Transverse colon (tissue), 4 donors: ENCODE data around the gene DNAH8. TPM values are rescaled to one million over a fixed set of nuclear protein-coding genes. Genes with fewer than 3 reads are reported as not detected.

Experiments
- DNase-seq: peaks from one replicate; pipeline ENCODE4 v3.0.0-alpha.2; 2019
- H3K27ac ChIP-seq, 4 donors: fragments of 200-600 bp; sonication (generic); 2 replicates each; pipeline ENCODE4 v1.5.1; 2016 to 2018; ENCODE audit warnings: inconsistent platforms in 4 of 4
- H3K27me3 ChIP-seq: fragments of 200-600 bp; sonication (generic); 2 replicates; pipeline ENCODE4 v1.5.1; 2017; ENCODE audit warnings: inconsistent platforms
- H3K36me3 ChIP-seq, 4 donors: fragments of 200-600 bp; sonication (generic); 2 replicates each; pipeline ENCODE4 v1.5.1; 2017 to 2019; ENCODE audit warnings: inconsistent platforms in 4 of 4
- H3K4me1 ChIP-seq, 4 donors: fragments of 200-600 bp; sonication (generic); 2 replicates each; pipeline ENCODE4 v1.5.1; 2017 to 2020; ENCODE audit warnings: inconsistent platforms in 4 of 4
- H3K4me3 ChIP-seq, 4 donors: fragments of 200-600 bp; sonication (generic); 1 replicate in 1 of 4; 2 replicates in 3 of 4; pipeline versions ENCODE4 v1.5.1 to v1.6.1; 2017 to 2019; ENCODE audit warnings: inconsistent platforms in 4 of 4
- H3K9me3 ChIP-seq, 2 donors: fragments of 200-600 bp; sonication (generic); 2 replicates each; pipeline ENCODE4 v1.5.1; 2017 to 2019; ENCODE audit warnings: inconsistent platforms in 2 of 2
- EP300 ChIP-seq: sonication (generic); formaldehyde crosslinking; IDR thresholded peaks from one replicate; pipeline ENCODE4 v1.6.1; 2017; ENCODE audit warnings: antibody characterized with exemption, low read depth
- POLR2A ChIP-seq: fragments of 450-650 bp; IDR thresholded peaks from one replicate; pipeline ENCODE4 v1.6.1; 2016; ENCODE audit warnings: antibody characterized with exemption, mild to moderate bottlenecking, moderate library complexity
- POLR2AphosphoS5 ChIP-seq, 3 donors: sonication (generic); formaldehyde crosslinking; IDR thresholded peaks; one replicate each; pipeline ENCODE4 v1.6.1; 2016; ENCODE audit warnings: antibody characterized with exemption in 3 of 3
- WGBS, 2 donors: methylation state at CpG; one replicate each; pipeline ENCODE4 v1.1.5; 2018; ENCODE audit warnings: low coverage in 1 of 2; 5-methylcytosine and 5-hydroxymethylcytosine counted together
- in situ Hi-C, 4 donors: fragments of 200-750 bp; cut with MboI; loops; one replicate each; pipeline versions ENCODE4 v1.15.0 to v1.15.1; 2017; ENCODE audit warnings: low sequenced_read_pairs in 3 of 4, low pct_ligation_motif_present in 1 of 4, low pct_unique_long_range_greater_than_20kb in 1 of 4
- intact Hi-C: fragments of 100-400 bp; cut with DNase I; formaldehyde crosslinking; loops from one replicate; pipeline ENCODE4 v1.15.1; 2023; ENCODE audit warnings: low total_unique reads
- total RNA-seq, 4 donors: library from RNA; depleted of rRNA; stranded (reverse); fragments of >200 nt; gene quantifications; one replicate each; pipeline ENCODE4 v1.1.0, GENCODE V29; 2016
- TF ChIP-seq, protein P1 (sequence below), 5 experiments: fragments of 200-600 bp in 3 of 5; fragments of 450-650 bp in 2 of 5; sonication (generic) in 3 of 5; IDR thresholded peaks; 1 replicate in 2 of 5; 2 replicates in 3 of 5; pipeline ENCODE4 v1.5.1; 2016 to 2017; ENCODE audit warnings: antibody characterized with exemption in 5 of 5, inconsistent platforms in 3 of 5, mild to moderate bottlenecking in 2 of 5, moderate library complexity in 1 of 5

The DNAH8 gene
- total RNA-seq, 4 donors from 2014 or later, result 0.16 TPM; not detected in 3

DNA sequence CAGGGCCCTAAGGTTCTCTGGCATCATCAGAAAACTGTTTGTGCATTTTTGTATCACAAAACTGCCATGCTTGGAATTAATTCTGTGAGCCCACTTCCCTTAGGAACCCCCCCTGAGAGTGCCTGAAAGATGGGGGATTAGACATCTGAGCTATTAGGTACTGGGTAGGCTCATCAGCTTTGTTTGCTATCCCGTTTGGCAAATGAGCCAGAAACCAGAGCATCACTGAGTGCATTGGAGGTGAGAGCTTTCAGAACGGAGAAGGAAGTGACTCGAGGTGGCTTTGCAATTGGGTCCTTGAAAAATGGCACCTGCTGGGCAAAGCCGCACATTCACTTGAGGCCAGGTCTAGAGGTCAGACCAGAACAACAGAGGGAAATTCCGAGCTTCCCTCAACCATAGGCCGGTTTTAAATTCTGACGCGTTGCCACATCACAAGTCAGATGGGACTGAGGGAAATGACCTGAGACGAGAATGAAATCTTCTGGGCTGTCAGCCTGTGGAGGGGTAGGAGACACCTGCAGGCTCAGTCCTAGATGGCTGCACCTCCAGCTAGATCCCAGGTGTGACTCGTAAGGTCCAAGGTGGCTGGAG, 325.1 kb downstream of the DNAH8 start:
- in situ Hi-C loops, result no loop called here
- Histone ChIP-seq H3K27me3 (peaks cover 49% of the 10 kb centered on the region), H3K36me3 (no peaks in the 10 kb centered on the region), H3K9me3 (no peaks in the 10 kb centered on the region), H3K27ac (no peak overlapping the region), H3K4me3 (no peak overlapping the region), H3K4me1 (no peaks in the 10 kb centered on the region)
- 79% methylated on average over 10 of the region's 10 CpGs; no CpG with 5 or more reads in 1 of the 2 donors for WGBS, 2 donors
- intact Hi-C loops, result no loop called here
- TF ChIP-seq POLR2A (no peak), POLR2AphosphoS5 (IDR thresholded peaks at IDR 0.05) (no peak), EP300 (no peak)
- TF ChIP-seq, protein P1, sequence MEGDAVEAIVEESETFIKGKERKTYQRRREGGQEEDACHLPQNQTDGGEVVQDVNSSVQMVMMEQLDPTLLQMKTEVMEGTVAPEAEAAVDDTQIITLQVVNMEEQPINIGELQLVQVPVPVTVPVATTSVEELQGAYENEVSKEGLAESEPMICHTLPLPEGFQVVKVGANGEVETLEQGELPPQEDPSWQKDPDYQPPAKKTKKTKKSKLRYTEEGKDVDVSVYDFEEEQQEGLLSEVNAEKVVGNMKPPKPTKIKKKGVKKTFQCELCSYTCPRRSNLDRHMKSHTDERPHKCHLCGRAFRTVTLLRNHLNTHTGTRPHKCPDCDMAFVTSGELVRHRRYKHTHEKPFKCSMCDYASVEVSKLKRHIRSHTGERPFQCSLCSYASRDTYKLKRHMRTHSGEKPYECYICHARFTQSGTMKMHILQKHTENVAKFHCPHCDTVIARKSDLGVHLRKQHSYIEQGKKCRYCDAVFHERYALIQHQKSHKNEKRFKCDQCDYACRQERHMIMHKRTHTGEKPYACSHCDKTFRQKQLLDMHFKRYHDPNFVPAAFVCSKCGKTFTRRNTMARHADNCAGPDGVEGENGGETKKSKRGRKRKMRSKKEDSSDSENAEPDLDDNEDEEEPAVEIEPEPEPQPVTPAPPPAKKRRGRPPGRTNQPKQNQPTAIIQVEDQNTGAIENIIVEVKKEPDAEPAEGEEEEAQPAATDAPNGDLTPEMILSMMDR (IDR thresholded peaks at IDR 0.05), result no peak
- DNase-seq, result no peak

DNA sequence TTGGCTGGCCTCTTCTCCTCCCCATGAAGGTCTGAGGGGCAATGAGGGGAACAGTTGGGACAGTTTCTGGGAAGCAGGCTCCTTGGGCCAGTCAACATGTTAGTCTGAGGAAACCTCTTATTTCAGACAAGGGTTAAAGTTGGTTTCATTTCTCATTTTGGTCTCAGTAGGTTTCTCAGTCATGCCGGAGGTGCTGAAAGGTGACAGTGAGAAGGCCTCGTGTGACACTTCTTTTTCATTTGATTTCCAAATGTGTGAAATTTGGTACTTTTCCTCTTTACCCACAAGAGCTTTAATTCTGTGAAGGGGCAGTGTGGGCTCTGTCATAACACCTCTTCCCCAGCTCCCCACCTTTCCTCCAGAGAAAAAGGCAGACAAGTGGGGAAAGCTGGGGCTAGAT, 326.0 kb downstream of the DNAH8 start:
- no peak for TF ChIP-seq POLR2AphosphoS5 (IDR thresholded peaks at IDR 0.05)
- Histone ChIP-seq H3K9me3 (no peaks in the 10 kb centered on the region), H3K4me1 (no peaks in the 10 kb centered on the region), H3K27ac (no peak overlapping the region), H3K4me3 (no peak overlapping the region), H3K36me3 (no peaks in the 10 kb centered on the region), H3K27me3 (peaks cover 41% of the 10 kb centered on the region)
- intact Hi-C loops (no loop called here), in situ Hi-C loops (no loop called here)
- 86 to 89% methylated on average over 2 of the region's 2 CpGs for whole genome bisulfite sequencing, 2 donors
- DNase-seq, result no peak

DNA sequence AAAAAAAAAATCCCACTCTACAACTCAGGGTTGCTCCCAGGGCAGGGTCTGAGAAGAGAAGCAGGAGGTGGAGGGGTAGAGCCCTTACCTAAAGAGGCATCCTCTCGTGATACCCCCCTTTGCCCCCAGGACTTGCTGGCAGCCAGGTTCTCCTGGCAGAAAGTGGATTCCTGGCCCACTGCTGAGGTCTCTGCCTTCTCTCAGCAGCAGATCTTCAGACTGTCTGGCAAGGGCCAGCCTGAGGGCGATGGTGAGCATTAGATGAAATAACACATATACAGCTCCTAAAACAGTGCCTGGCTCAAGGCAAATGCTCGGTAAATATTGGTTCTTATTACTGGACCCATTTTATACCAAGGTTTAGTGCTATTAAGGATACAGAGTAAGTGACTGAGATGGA, 328.7 kb downstream of the DNAH8 start:
- Histone ChIP-seq H3K27ac (no peak overlapping the region), H3K4me3 (no peak overlapping the region), H3K27me3 (peaks cover 43% of the 10 kb centered on the region), H3K4me1 (peaks cover 0 to 6% (median 5%) of the 10 kb centered on the region in 4 donors), H3K36me3 (no peaks in the 10 kb centered on the region), H3K9me3 (no peaks in the 10 kb centered on the region)
- intact Hi-C loops (no loop called here), in situ Hi-C loops (no loop called here)
- 81% methylated on average over 3 of the region's 3 CpGs; no CpG with 5 or more reads in 1 of the 2 donors for whole genome bisulfite sequencing, 2 donors
- TF ChIP-seq, protein P1 (IDR thresholded peaks at IDR 0.05), result no peak
- TF ChIP-seq EP300, result no peak
- TF ChIP-seq POLR2A, result no peak
- no peak for TF ChIP-seq POLR2AphosphoS5 (IDR thresholded peaks at IDR 0.05)
- no peak for DNase-seq

DNA sequence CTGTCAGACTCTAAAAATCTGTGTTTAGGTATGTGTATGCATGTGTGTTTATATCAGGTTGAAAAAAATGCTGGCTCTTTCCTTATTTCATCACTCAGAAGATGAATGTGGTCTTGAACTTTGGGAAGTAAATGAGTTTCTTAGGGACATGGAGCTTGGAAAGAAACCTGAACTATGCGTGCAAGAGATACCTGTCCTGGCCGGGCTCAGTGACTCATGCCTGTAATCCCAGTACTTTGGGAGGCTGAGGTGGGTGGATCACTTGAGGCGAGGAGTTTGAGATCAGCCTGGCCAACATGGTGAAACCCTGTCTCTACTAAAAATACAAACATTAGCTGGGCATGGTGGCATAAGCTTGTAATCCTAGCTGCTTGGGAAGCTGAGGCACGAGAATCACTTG, 329.1 kb downstream of the DNAH8 start:
- TF ChIP-seq EP300 (no peak), POLR2AphosphoS5 (IDR thresholded peaks at IDR 0.05) (no peak), POLR2A (no peak)
- TF ChIP-seq, protein P1 (IDR thresholded peaks at IDR 0.05), result no peak
- Histone ChIP-seq H3K4me3 (no peak overlapping the region), H3K27ac (no peak overlapping the region), H3K4me1 (peaks cover 0 to 10% (median 9%) of the 10 kb centered on the region in 4 donors), H3K36me3 (no peaks in the 10 kb centered on the region), H3K27me3 (peaks cover 43% of the 10 kb centered on the region), H3K9me3 (no peaks in the 10 kb centered on the region)
- intact Hi-C loops (no loop called here), in situ Hi-C loops (no loop called here)
- DNase-seq, result no peak
- 74 to 88% methylated on average over 3 to 4 of the region's 4 CpGs for WGBS, 2 donors
